GM12878 (cell line): Measurements from ENCODE around the gene ALCAM. TPM values are rescaled to one million over a fixed set of nuclear protein-coding genes. Genes with fewer than 3 reads are reported as not detected.

Experiments used
- ATAC-seq: fragments of 200-7000 bp; cut with Tn5 transposase; 3 replicates; pipeline ENCODE4 v1.9.1; 2020; ENCODE audit warnings: mild to moderate bottlenecking, moderate library complexity
- BruUV-seq: library from RNA; stranded (reverse); fragments of 400-500 nt; replicated peaks from 2 replicates; lab custom pipeline; 2021; lab: Mats Ljungman, UMichigan
- CTCF ChIA-PET: fragments of 300-600 bp; sonication (Branson Sonifier 250); formaldehyde crosslinking; extraction: SDS; loops from one replicate; lab custom pipeline; 2021; ENCODE audit warnings: inconsistent platforms; lab: Yijun Ruan, JAX
- POLR2A ChIA-PET: fragments of 350-600 bp; formaldehyde crosslinking; extraction: SDS; loops from one replicate; lab custom pipeline; 2021; ENCODE audit warnings: inconsistent platforms; lab: Charles Lee
- RAD21 ChIA-PET: fragments of 300-600 bp; sonication (Branson Sonifier 250); formaldehyde crosslinking; loops from one replicate; lab custom pipeline; 2023; ENCODE audit warnings: antibody characterized with exemption; ENCODE audit not compliant: unreplicated experiment; lab: Charles Lee
- SMC1A ChIA-PET: fragments of 300-600 bp; sonication (Branson Sonifier 250); formaldehyde crosslinking; loops from one replicate; lab custom pipeline; 2023; ENCODE audit not compliant: unreplicated experiment, uncharacterized antibody; lab: Charles Lee
- DNase-seq: peaks from one replicate; pipeline ENCODE4 v3.0.0-alpha.2; 2011; ENCODE audit warnings: low read depth, low spot score
- FAIRE-seq: peaks from 3 replicates; lab custom pipeline; 2011; peaks lifted over from hg19 to GRCh38; lab: Jason Lieb, UNC
- H2AFZ ChIP-seq: 2 replicates; pipeline ENCODE4 v1.6.0; 2011; ENCODE audit warnings: low read depth, low read length, control low read depth; ENCODE audit not compliant: control insufficient read depth
- H3K27ac ChIP-seq: 2 replicates; pipeline ENCODE4 v1.5.1; 2011; ENCODE audit warnings: control low read depth; ENCODE audit not compliant: control insufficient read depth, insufficient read depth
- H3K27me3 ChIP-seq, 2 experiments: replicated peaks in 1 of 2; 2 replicates each; pipeline versions ENCODE4 v1.6.0 to v1.6.1; 2011; ENCODE audit warnings: low read length in 1 of 2; ENCODE audit not compliant: control insufficient read depth in 2 of 2, insufficient read depth in 2 of 2
- H3K36me3 ChIP-seq, 2 experiments: 2 replicates each; pipeline ENCODE4 v1.5.1; 2011; ENCODE audit warnings: low read length in 1 of 2; ENCODE audit not compliant: control insufficient read depth in 2 of 2, insufficient read depth in 2 of 2
- H3K4me1 ChIP-seq: 2 replicates; pipeline ENCODE4 v1.6.1; 2011; ENCODE audit warnings: mild to moderate bottlenecking, low read length, moderate library complexity, mixed read lengths; ENCODE audit not compliant: control insufficient read depth, insufficient read depth
- H3K4me2 ChIP-seq: 2 replicates; pipeline ENCODE4 v1.6.0; 2011; ENCODE audit warnings: control low read depth; ENCODE audit not compliant: control insufficient read depth, insufficient read depth
- H3K4me3 ChIP-seq: fragments of 200-600 bp; sonication (generic); 2 replicates; pipeline ENCODE4 v1.5.1; 2016
- H3K79me2 ChIP-seq: 2 replicates; pipeline ENCODE4 v1.6.0; 2011; ENCODE audit warnings: low read length; ENCODE audit not compliant: control insufficient read depth, insufficient read depth
- H3K9ac ChIP-seq: 2 replicates; pipeline ENCODE4 v1.8.0; 2011; ENCODE audit warnings: low read length, control low read depth, mixed read lengths; ENCODE audit not compliant: control insufficient read depth, insufficient read depth
- H3K9me3 ChIP-seq: replicated peaks from 3 replicates; pipeline ENCODE4 v1.5.1; 2011; ENCODE audit warnings: mild to moderate bottlenecking, low read length; ENCODE audit not compliant: control insufficient read depth, insufficient read depth
- H4K20me1 ChIP-seq: 2 replicates; pipeline ENCODE4 v1.6.0; 2011; ENCODE audit not compliant: control insufficient read depth, insufficient read depth
- CREB1 ChIP-seq: IDR thresholded peaks from 2 replicates; pipeline ENCODE4 v1.6.1; 2012; ENCODE audit warnings: low read depth, mild to moderate bottlenecking, inconsistent platforms
- CUX1 ChIP-seq: IDR thresholded peaks from 2 replicates; pipeline ENCODE4 v1.6.1; 2012; ENCODE audit warnings: improper control_type of control experiment, low read depth, low read length; ENCODE audit not compliant: insufficient replicate concordance
- GABPA ChIP-seq: IDR thresholded peaks from 2 replicates; pipeline ENCODE4 v1.6.1; 2014; ENCODE audit warnings: antibody characterized with exemption, low read depth, mild to moderate bottlenecking, inconsistent platforms
- HCFC1 ChIP-seq: fragments of 150-350 bp; IDR thresholded peaks from 2 replicates; pipeline ENCODE4 v1.6.1; 2014; ENCODE audit warnings: low read length
- IRF5 ChIP-seq: fragments of 450-650 bp; IDR thresholded peaks from 2 replicates; pipeline ENCODE4 v1.6.1; 2017; ENCODE audit warnings: borderline replicate concordance
- JUNB ChIP-seq: IDR thresholded peaks from 2 replicates; pipeline ENCODE4 v1.6.1; 2016; ENCODE audit warnings: antibody characterized with exemption, mild to moderate bottlenecking
- KLF5 ChIP-seq: fragments of 450-650 bp; IDR thresholded peaks from 2 replicates; pipeline ENCODE4 v1.6.1; 2014; ENCODE audit warnings: mild to moderate bottlenecking; ENCODE audit not compliant: partially characterized antibody
- MXI1 ChIP-seq: fragments of 150-350 bp; IDR thresholded peaks from 2 replicates; pipeline ENCODE4 v1.6.1; 2011; ENCODE audit warnings: low read depth, mild to moderate bottlenecking, inconsistent platforms, low read length, improper control_type of control experiment
- NBN ChIP-seq: fragments of 450-650 bp; IDR thresholded peaks from 2 replicates; pipeline ENCODE4 v1.6.1; 2016
- POLR2AphosphoS5 ChIP-seq: IDR thresholded peaks from 2 replicates; pipeline ENCODE4 v1.6.1; 2011; ENCODE audit warnings: mild to moderate bottlenecking, low read length, inconsistent platforms
- ZBTB11 ChIP-seq: fragments of 450-650 bp; formaldehyde crosslinking; IDR thresholded peaks from 2 replicates; pipeline ENCODE4 v1.5.0; 2022; ENCODE audit warnings: mild to moderate bottlenecking, missing genetic modification characterization
- ZNF274 ChIP-seq: IDR thresholded peaks from one replicate; pipeline ENCODE4 v1.8.0; 2011; ENCODE audit not compliant: insufficient read length, insufficient read depth
- whole genome bisulfite sequencing: methylation state at CpG from one replicate; pipeline ENCODE4 v1.1.6; 2016; ENCODE audit warnings: low lambda C conversion rate; ENCODE audit not compliant: insufficient replicate concordance, insufficient coverage; ENCODE audit errors: missing lambda C conversion rate; 5-methylcytosine and 5-hydroxymethylcytosine counted together
- in situ Hi-C: fragments of 300-500 bp; cut with MboI; formaldehyde crosslinking; loops from 9 replicates; pipeline ENCODE4 v1.14.3; 2018; ENCODE audit warnings: mixed read lengths
- intact Hi-C: fragments of 100-400 bp; cut with micrococcal nuclease; formaldehyde crosslinking; loops from one replicate; pipeline ENCODE4 v1.14.2; 2022; ENCODE audit not compliant: unreplicated experiment
- polyA plus RNA-seq, 11 experiments: library from polyadenylated mRNA; depleted of rRNA in 4 of 11; unstranded in 6 of 11; stranded (reverse) in 5 of 11; fragments of >200 nt; fragmentation: Nextera tagmentation in 4 of 11; fragmentation: Illumina TruSeq in 1 of 11; extraction: Ambion mirVana in 4 of 11; extraction: Trizol in 1 of 11; gene quantifications; 1 replicate in 1 of 11; 2 replicates in 10 of 11; pipeline versions ENCODE4 v1.2.1 to v1.2.3, GENCODE V29; 2011 to 2016; ENCODE audit warnings: inconsistent platforms in 2 of 11, missing spikeins in 2 of 11, low read depth in 1 of 11
- total RNA-seq, 4 experiments: library from RNA; depleted of rRNA in 3 of 4; stranded (reverse); fragments of >200 nt in 3 of 4; fragmentation: Illumina TruSeq in 1 of 4; extraction: Trizol in 1 of 4; gene quantifications; 2 replicates each; pipeline versions ENCODE4 v1.2.1 to v1.2.3, GENCODE V29; 2013 to 2021

Gene ALCAM
- total and polyA plus RNA-seq, 10 of the 15 experiments (the other 5 are each of a cell fraction or from before 2014, with no cell fraction given) = 12.2 to 54.2 (median 32.6) TPM

- 100% methylated on average over 4 of the region's 4 CpGs for WGBS
- no peaks in the 10 kb centered on the region for H3K27me3 ChIP-seq
- H3K9me3 ChIP-seq = no peaks in the 10 kb centered on the region
- TF ChIP-seq ZBTB11 (CRISPR knock-in tag) (no peak), HCFC1 (no peak), CUX1 (no peak), POLR2AphosphoS5 (no peak), NBN (no peak), IRF5 (no peak), JUNB (no peak), ZNF274 (no peak), KLF5 (no peak), GABPA (no peak), MXI1 (no peak), CREB1 (no peak)
- H3K4me1 ChIP-seq = no peaks in the 10 kb centered on the region
- H3K36me3 ChIP-seq = peaks cover 0 to 7% of the 10 kb centered on the region in 2 experiments; a peak in 2 of 4 replicates
- no peak overlapping the region for H3K27ac ChIP-seq
- in situ Hi-C loops (no loop called here), intact Hi-C loops (no loop called here)
- H4K20me1 ChIP-seq = no peaks in the 10 kb centered on the region
- SMC1A ChIA-PET = interaction anchor here (1.9 kb wide), 1 partner anchor 8 kb away, joined by 7 read pairs; no protein-coding TSS in a partner anchor
- POLR2A ChIA-PET = no interaction called here
- H2AFZ ChIP-seq = no peak overlapping the region
- H3K79me2 ChIP-seq = no peaks in the 10 kb centered on the region
- no peak overlapping the region for H3K4me2 ChIP-seq
- DNase-seq (no peak), FAIRE-seq (no peak), ATAC-seq (no peak)
- CTCF ChIA-PET = no interaction called here
- BruUV-seq = no TSS peak
- H3K9ac ChIP-seq = no peak overlapping the region
- no peak overlapping the region for H3K4me3 ChIP-seq
- RAD21 ChIA-PET = interaction anchor here (1.3 kb wide), 1 partner anchor 158 kb away, joined by 5 read pairs; no protein-coding TSS in a partner anchor
These were observed 158.8 kb downstream of the ALCAM start for GRCh38 chr3:105525531-105525930.
